ENCODE data around the gene NKD1. TPM values are rescaled to one million over a fixed set of nuclear protein-coding genes. Genes with fewer than 3 reads are reported as not detected.

Gene NKD1
- total RNA-seq, 1 donor from 2014 or later, result under 0.01 TPM

- Histone ChIP-seq H3K27me3 (ENCODE audit: control insufficient read depth, insufficient read depth, low read length) (no peaks in the 10 kb centered on the region), H3K36me3 (ENCODE audit: control insufficient read depth, insufficient read depth, low read length) (no peaks in the 10 kb centered on the region), H3K4me3 (ENCODE audit: low read depth, low read length) (no peak overlapping the region)
- DNase-seq (ENCODE audit: low read depth), result no peak
- FAIRE-seq, result no peak
- no peak for TF ChIP-seq CTCF (IDR thresholded peaks at IDR 0.05; ENCODE audit: insufficient read depth, low read length, severe bottlenecking)
Observed at GRCh38 chr16:50614955-50615724, 66.9 kb downstream of the NKD1 start.

- no peak for FAIRE-seq
- DNase-seq (ENCODE audit: low read depth), result no peak
- no peaks in the 10 kb centered on the region for H3K27me3 ChIP-seq (ENCODE audit: control insufficient read depth, insufficient read depth, low read length)
- TF ChIP-seq CTCF (IDR thresholded peaks at IDR 0.05; ENCODE audit: insufficient read depth, low read length, severe bottlenecking), result no peak
- H3K4me3 ChIP-seq (ENCODE audit: low read depth, low read length), result no peak overlapping the region
- H3K36me3 ChIP-seq (ENCODE audit: control insufficient read depth, insufficient read depth, low read length), result no peaks in the 10 kb centered on the region
Observed at GRCh38 chr16:50615891-50616290, 67.7 kb downstream of the NKD1 start.

- no peak for FAIRE-seq
Observed at GRCh38 chr16:50616386-50616785, 68.2 kb downstream of the NKD1 start.

GRCh38 chr16:50616883-50617645, 68.9 kb downstream of the NKD1 start:
- no peak for FAIRE-seq
- no peaks in the 10 kb centered on the region for H3K27me3 ChIP-seq (ENCODE audit: control insufficient read depth, insufficient read depth, low read length)
- H3K36me3 ChIP-seq (ENCODE audit: control insufficient read depth, insufficient read depth, low read length), result no peaks in the 10 kb centered on the region
- DNase-seq (ENCODE audit: low read depth), result no peak
- TF ChIP-seq CTCF (IDR thresholded peaks at IDR 0.05; ENCODE audit: insufficient read depth, low read length, severe bottlenecking), result no peak
- H3K4me3 ChIP-seq (ENCODE audit: low read depth, low read length), result no peak overlapping the region

More at GRCh38 chr16:50616386-50616785, 68.2 kb downstream of the NKD1 start:
- no peak for DNase-seq (ENCODE audit: low read depth)
- no peaks in the 10 kb centered on the region for H3K36me3 ChIP-seq (ENCODE audit: control insufficient read depth, insufficient read depth, low read length)
- TF ChIP-seq CTCF (IDR thresholded peaks at IDR 0.05; ENCODE audit: insufficient read depth, low read length, severe bottlenecking), result no peak
- H3K27me3 ChIP-seq (ENCODE audit: control insufficient read depth, insufficient read depth, low read length), result no peaks in the 10 kb centered on the region
- H3K4me3 ChIP-seq (ENCODE audit: low read depth, low read length), result no peak overlapping the region

GRCh38 chr16:50617646-50618184, 69.5 kb downstream of the NKD1 start:
- Histone ChIP-seq H3K36me3 (ENCODE audit: control insufficient read depth, insufficient read depth, low read length) (no peaks in the 10 kb centered on the region), H3K4me3 (ENCODE audit: low read depth, low read length) (no peak overlapping the region), H3K27me3 (ENCODE audit: control insufficient read depth, insufficient read depth, low read length) (no peaks in the 10 kb centered on the region)
- DNase-seq (ENCODE audit: low read depth) (no peak), FAIRE-seq (no peak)
- no peak for TF ChIP-seq CTCF (IDR thresholded peaks at IDR 0.05; ENCODE audit: insufficient read depth, low read length, severe bottlenecking)

Measured in bronchial epithelial cell (primary cell).